Osteoblast (primary cell): ENCODE results near the gene PER2. TPM values are rescaled to one million over a fixed set of nuclear protein-coding genes. Genes with fewer than 3 reads are reported as not detected.
"Not testable (repeated sequence)": the region's sequence is repeated elsewhere in the genome, so short reads cannot be mapped to it uniquely, and the experiment has no call there.

ENCODE experiments used
- DNase-seq: peaks from one replicate; pipeline ENCODE4 v3.0.0; 2011; ENCODE audit warnings: low spot score, mixed read lengths; ENCODE audit not compliant: insufficient read length; ENCODE audit errors: missing footprints
- H2AFZ ChIP-seq: 2 replicates; pipeline ENCODE4 v1.6.0; 2011; ENCODE audit warnings: mild to moderate bottlenecking, low read length
- H3K27ac ChIP-seq: 2 replicates; pipeline ENCODE4 v1.5.1; 2011; ENCODE audit warnings: mild to moderate bottlenecking, low read depth, low read length, moderate library complexity
- H3K27me3 ChIP-seq: 2 replicates; pipeline ENCODE4 v1.6.0; 2012; ENCODE audit warnings: mild to moderate bottlenecking, control low read depth, inconsistent platforms, low read length, moderate library complexity; ENCODE audit not compliant: insufficient read depth
- H3K36me3 ChIP-seq: 2 replicates; pipeline ENCODE4 v1.5.1; 2011; ENCODE audit warnings: mild to moderate bottlenecking, low read length, control low read depth, moderate library complexity; ENCODE audit not compliant: insufficient read depth
- H3K4me1 ChIP-seq: 2 replicates; pipeline ENCODE4 v1.5.1; 2011; ENCODE audit warnings: mild to moderate bottlenecking, low read length, control low read depth, moderate library complexity; ENCODE audit not compliant: insufficient read depth
- H3K4me2 ChIP-seq: 2 replicates; pipeline ENCODE4 v1.6.0; 2011; ENCODE audit warnings: mild to moderate bottlenecking, low read length; ENCODE audit not compliant: insufficient read depth
- H3K4me3 ChIP-seq: fragments of 200-600 bp; sonication (generic); 3 replicates; pipeline ENCODE4 v1.5.1; 2012; ENCODE audit warnings: mild to moderate bottlenecking, low read length, inconsistent platforms; ENCODE audit not compliant: insufficient read depth
- H3K79me2 ChIP-seq: 2 replicates; pipeline ENCODE4 v1.6.0; 2012; ENCODE audit warnings: mild to moderate bottlenecking, low read length, control low read depth, inconsistent platforms; ENCODE audit not compliant: insufficient read depth
- H3K9me3 ChIP-seq: 2 replicates; pipeline ENCODE4 v1.5.1; 2011; ENCODE audit warnings: low read depth, low read length, control low read depth
- H4K20me1 ChIP-seq: 2 replicates; pipeline ENCODE4 v1.6.0; 2012; ENCODE audit warnings: mild to moderate bottlenecking, low read length, control low read depth; ENCODE audit not compliant: insufficient read depth
- total RNA-seq: library from RNA; depleted of rRNA; stranded (reverse); fragments of >200 nt; gene quantifications from 2 replicates; pipeline ENCODE4 v1.2.3, GENCODE V29; 2012
- TF ChIP-seq, protein P1 (sequence below): IDR thresholded peaks from 2 replicates; pipeline ENCODE4 v1.5.1; 2011; ENCODE audit warnings: mild to moderate bottlenecking, low read depth, low read length, moderate library complexity; ENCODE audit errors: extremely low read depth

PER2 gene
- total RNA-seq, 1 donor = 9.4 TPM

DNA sequence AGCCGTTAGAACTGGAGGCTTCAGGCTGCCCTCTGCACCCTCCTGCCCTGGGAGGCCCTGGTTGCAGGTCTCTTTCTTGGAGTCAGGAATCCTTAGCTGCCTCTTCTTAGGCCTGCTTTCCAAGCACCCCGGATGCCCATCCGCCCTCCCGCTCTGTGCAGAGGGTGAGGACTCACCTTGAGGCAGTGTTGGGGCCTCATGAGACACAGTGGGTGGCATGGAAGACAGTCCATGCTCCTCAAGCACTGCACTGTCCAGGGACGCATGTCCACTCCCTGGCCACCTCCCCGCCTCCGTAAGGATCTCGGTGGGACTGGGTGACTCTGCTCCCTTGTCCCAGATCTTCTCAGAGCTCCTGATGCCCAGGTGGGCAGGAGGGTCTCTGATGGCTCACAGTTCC is 26.2 kb upstream of the PER2 start:
- TF ChIP-seq, protein P1, sequence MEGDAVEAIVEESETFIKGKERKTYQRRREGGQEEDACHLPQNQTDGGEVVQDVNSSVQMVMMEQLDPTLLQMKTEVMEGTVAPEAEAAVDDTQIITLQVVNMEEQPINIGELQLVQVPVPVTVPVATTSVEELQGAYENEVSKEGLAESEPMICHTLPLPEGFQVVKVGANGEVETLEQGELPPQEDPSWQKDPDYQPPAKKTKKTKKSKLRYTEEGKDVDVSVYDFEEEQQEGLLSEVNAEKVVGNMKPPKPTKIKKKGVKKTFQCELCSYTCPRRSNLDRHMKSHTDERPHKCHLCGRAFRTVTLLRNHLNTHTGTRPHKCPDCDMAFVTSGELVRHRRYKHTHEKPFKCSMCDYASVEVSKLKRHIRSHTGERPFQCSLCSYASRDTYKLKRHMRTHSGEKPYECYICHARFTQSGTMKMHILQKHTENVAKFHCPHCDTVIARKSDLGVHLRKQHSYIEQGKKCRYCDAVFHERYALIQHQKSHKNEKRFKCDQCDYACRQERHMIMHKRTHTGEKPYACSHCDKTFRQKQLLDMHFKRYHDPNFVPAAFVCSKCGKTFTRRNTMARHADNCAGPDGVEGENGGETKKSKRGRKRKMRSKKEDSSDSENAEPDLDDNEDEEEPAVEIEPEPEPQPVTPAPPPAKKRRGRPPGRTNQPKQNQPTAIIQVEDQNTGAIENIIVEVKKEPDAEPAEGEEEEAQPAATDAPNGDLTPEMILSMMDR = no peak

GRCh38 chr2:238313991-238314350 is 25.6 kb upstream of the PER2 start:
- no peak overlapping the region for H2AFZ ChIP-seq
- no peaks in the 10 kb centered on the region for H4K20me1 ChIP-seq
- TF ChIP-seq, protein P1 = no peak
- no peak overlapping the region for H3K4me2 ChIP-seq
- no peaks in the 10 kb centered on the region for H3K4me1 ChIP-seq
- H3K27ac ChIP-seq = no peak overlapping the region
- no peaks in the 10 kb centered on the region for H3K79me2 ChIP-seq
- DNase-seq = no peak
- peaks cover 14% of the 10 kb centered on the region for H3K27me3 ChIP-seq
- H3K36me3 ChIP-seq = no peaks in the 10 kb centered on the region
- H3K9me3 ChIP-seq = no peaks in the 10 kb centered on the region
- H3K4me3 ChIP-seq = no peak overlapping the region

More for the DNA sequence above, 26.2 kb upstream of the PER2 start:
- no peak overlapping the region for H3K27ac ChIP-seq
- no peak overlapping the region for H3K4me2 ChIP-seq
- H3K27me3 ChIP-seq = peaks cover 14% of the 10 kb centered on the region
- DNase-seq = no peak
- no peaks in the 10 kb centered on the region for H3K9me3 ChIP-seq
- H3K36me3 ChIP-seq = no peaks in the 10 kb centered on the region
- no peak overlapping the region for H2AFZ ChIP-seq
- H3K79me2 ChIP-seq = no peaks in the 10 kb centered on the region
- H3K4me1 ChIP-seq = peaks cover under 1% of the 10 kb centered on the region
- H4K20me1 ChIP-seq = no peaks in the 10 kb centered on the region
- no peak overlapping the region for H3K4me3 ChIP-seq

DNA sequence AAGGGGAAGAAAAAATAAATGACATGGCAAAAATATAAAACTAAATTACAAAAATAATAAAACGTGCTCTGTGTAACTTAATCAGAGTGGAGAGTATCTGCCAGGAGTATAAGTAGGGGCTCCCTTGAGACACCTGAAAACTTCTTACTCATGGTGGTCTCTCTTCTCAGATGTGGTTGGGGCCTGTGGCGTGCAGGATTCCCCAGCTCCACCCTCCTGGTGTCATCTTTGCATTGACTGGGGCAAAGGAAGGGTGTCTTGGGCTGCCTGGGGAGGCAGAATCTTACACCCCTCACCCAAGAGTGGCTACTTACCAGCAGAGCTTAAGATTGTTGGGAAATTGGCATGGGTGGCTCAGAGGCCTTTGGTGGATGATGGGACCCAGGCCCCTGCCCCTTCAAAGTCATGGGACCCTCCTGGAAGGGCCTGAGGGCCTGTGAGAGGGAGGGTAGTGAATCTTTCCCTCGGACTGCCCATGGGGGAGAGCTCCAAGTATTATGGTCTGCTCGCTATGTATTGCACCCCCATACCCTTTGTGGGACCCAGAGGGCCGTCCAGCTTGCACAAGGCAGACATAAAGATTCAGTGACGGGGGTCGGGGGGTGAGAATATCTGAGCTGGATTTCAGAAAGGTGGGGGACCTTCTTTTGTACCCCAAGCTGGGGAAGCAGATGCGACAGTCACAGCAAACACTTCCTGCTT is 25.0 kb upstream of the PER2 start:
- H3K27ac ChIP-seq = no peak overlapping the region
- H3K4me2 ChIP-seq = no peak overlapping the region
- no peaks in the 10 kb centered on the region for H3K9me3 ChIP-seq
- H3K79me2 ChIP-seq = no peaks in the 10 kb centered on the region
- no peak for DNase-seq
- TF ChIP-seq, protein P1 = no peak
- no peaks in the 10 kb centered on the region for H3K4me1 ChIP-seq
- no peak overlapping the region for H3K4me3 ChIP-seq
- peaks cover 10% of the 10 kb centered on the region for H3K27me3 ChIP-seq
- H2AFZ ChIP-seq = no peak overlapping the region
- no peaks in the 10 kb centered on the region for H3K36me3 ChIP-seq
- H4K20me1 ChIP-seq = no peaks in the 10 kb centered on the region

DNA sequence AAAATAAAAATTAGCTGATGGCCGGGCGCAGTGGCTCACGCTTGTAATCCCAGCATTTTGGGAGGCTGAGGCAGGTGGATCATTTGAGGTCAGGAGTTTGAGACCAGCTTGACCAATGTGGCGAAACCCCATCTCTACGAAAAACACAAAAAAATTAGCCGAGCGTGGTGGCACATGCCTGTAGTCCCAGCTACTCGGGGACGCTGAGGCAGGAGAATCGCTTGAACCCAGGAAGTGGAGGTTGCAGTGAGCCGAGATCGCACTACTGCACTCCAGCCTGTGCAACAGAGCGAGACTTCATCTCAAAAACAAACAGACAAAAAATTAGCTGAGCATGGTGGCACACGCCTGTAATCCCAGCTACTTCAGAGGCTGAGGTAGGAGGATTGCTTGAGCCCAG is 22.3 kb upstream of the PER2 start:
- H2AFZ ChIP-seq, H3K79me2 ChIP-seq, H3K4me1 ChIP-seq, H3K36me3 ChIP-seq, H3K4me2 ChIP-seq, DNase-seq, H4K20me1 ChIP-seq, H3K9me3 ChIP-seq, H3K27ac ChIP-seq, H3K27me3 ChIP-seq, H3K4me3 ChIP-seq: not testable (repeated sequence)
